Esophagus (tissue), 2 donors: ENCODE data around the gene ELMOD2. TPM values are rescaled to one million over a fixed set of nuclear protein-coding genes. Genes with fewer than 3 reads are reported as not detected.
"Not testable (repeated sequence)": the region's sequence is repeated elsewhere in the genome, so short reads cannot be mapped to it uniquely, and the experiment has no call there.

Experiments used
- H3K27ac ChIP-seq, 2 donors: one replicate each; pipeline ENCODE4 v1.5.1; 2013; ENCODE audit warnings: low read depth in 2 of 2, mild to moderate bottlenecking in 2 of 2, inconsistent platforms in 1 of 2, low read length in 1 of 2, moderate library complexity in 1 of 2
- H3K27me3 ChIP-seq, 2 donors: one replicate each; pipeline ENCODE4 v1.6.1; 2013; ENCODE audit warnings: low read length in 2 of 2, control low read depth in 1 of 2, mild to moderate bottlenecking in 1 of 2; ENCODE audit not compliant: insufficient read depth in 2 of 2, control insufficient read depth in 1 of 2
- H3K36me3 ChIP-seq, 2 donors: one replicate each; pipeline ENCODE4 v1.6.1; 2013; ENCODE audit warnings: low read length in 1 of 2; ENCODE audit not compliant: control insufficient read depth in 2 of 2, insufficient read depth in 2 of 2
- H3K4me1 ChIP-seq, 2 donors: one replicate each; pipeline ENCODE4 v1.6.1; 2013; ENCODE audit warnings: low read length in 1 of 2; ENCODE audit not compliant: control insufficient read depth in 2 of 2, insufficient read depth in 2 of 2
- H3K4me3 ChIP-seq, 2 donors: one replicate each; pipeline ENCODE4 v1.5.1; 2013; ENCODE audit warnings: low read length in 2 of 2, mild to moderate bottlenecking in 2 of 2, low read depth in 1 of 2, moderate library complexity in 1 of 2
- H3K9me3 ChIP-seq, 2 donors: one replicate each; pipeline ENCODE4 v1.6.1; 2013; ENCODE audit warnings: mild to moderate bottlenecking in 2 of 2, low read depth in 1 of 2, low read length in 1 of 2, moderate library complexity in 1 of 2; ENCODE audit not compliant: control insufficient read depth in 2 of 2, insufficient read depth in 1 of 2
- WGBS, 2 donors: extraction: QIAGEN DNeasy Blood & Tissue Kit; methylation state at CpG; one replicate each; pipeline ENCODE4 v1.1.7; 2013; 5-methylcytosine and 5-hydroxymethylcytosine counted together
- polyA plus RNA-seq, 2 donors: library from polyadenylated mRNA; stranded (reverse); fragments of 200-250 nt; gene quantifications; one replicate each; pipeline ENCODE4 v1.2.3, GENCODE V29; 2013
- donor health status: healthy with polysubstance abuse.
- donor health status: Bipolar disorder and iron deficiency.

ELMOD2 gene
- polyA plus RNA-seq: 1 to 10 TPM; 4.9 to 6.4 TPM

- 0 to 1% methylated on average over 74 to 77 of the region's 77 CpGs for WGBS, 2 donors
- H3K4me1 ChIP-seq: no peaks in the 10 kb centered on the region
- peak within 1 kb of the TSS; percentile 83 to 96 for H3K4me3 ChIP-seq
- peak within 1 kb of the TSS; percentile 88 to 94 for H3K27ac ChIP-seq
- no peaks in the 10 kb centered on the region for H3K36me3 ChIP-seq
- H3K9me3 ChIP-seq: no peaks in the 10 kb centered on the region
- no peaks in the 10 kb centered on the region for H3K27me3 ChIP-seq
Measured at GRCh38 chr4:140523857-140524742, at the start of gene ELMOD2. Gene ELMOD2, plus strand, starts transcription at chr4:140524168. Its CDS starts 1,261 bp downstream, at chr4:140525429.

GRCh38 chr4:140483445-140483844, 40.5 kb upstream of the ELMOD2 start:
- Histone ChIP-seq H3K36me3 (no peaks in the 10 kb centered on the region), H3K27ac (no peak overlapping the region), H3K4me1 (no peaks in the 10 kb centered on the region), H3K4me3 (no peak overlapping the region), H3K9me3 (no peaks in the 10 kb centered on the region), H3K27me3 (no peaks in the 10 kb centered on the region)
- 87 to 89% methylated on average over 4 of the region's 4 CpGs for WGBS, 2 donors

GRCh38 chr4:140485939-140486338, 38.0 kb upstream of the ELMOD2 start:
- H3K36me3 ChIP-seq: no peaks in the 10 kb centered on the region
- 60 to 73% methylated on average over 1 of the region's 1 CpG for WGBS, 2 donors
- no peaks in the 10 kb centered on the region for H3K9me3 ChIP-seq
- no peaks in the 10 kb centered on the region for H3K27me3 ChIP-seq
- H3K27ac ChIP-seq: no peak overlapping the region
- no peaks in the 10 kb centered on the region for H3K4me1 ChIP-seq
- no peak overlapping the region for H3K4me3 ChIP-seq

- H3K4me1 ChIP-seq: peaks cover 0 to 6% of the 10 kb centered on the region in 2 donors
- H3K27ac ChIP-seq: no peak overlapping the region
- peaks cover 2 to 4% of the 10 kb centered on the region in 2 donors for H3K9me3 ChIP-seq
- WGBS, 2 donors: 88 to 91% methylated on average over 11 of the region's 11 CpGs
- H3K4me3 ChIP-seq: peak overlapping the region in 1 of 2 donors; percentile 34
- H3K36me3 ChIP-seq: no peaks in the 10 kb centered on the region
- H3K27me3 ChIP-seq: peaks cover 5 to 14% of the 10 kb centered on the region in 2 donors
Measured at GRCh38 chr4:140497405-140497746, 26.6 kb upstream of the ELMOD2 start.

- Histone ChIP-seq H3K4me3 (peak within 1 kb of the TSS; percentile 25 to 34), H3K4me1 (peaks cover 0 to 6% of the 10 kb centered on the region in 2 donors), H3K36me3 (no peaks in the 10 kb centered on the region), H3K27me3 (peaks cover 5 to 14% of the 10 kb centered on the region in 2 donors), H3K27ac (no peak within 1 kb of the TSS), H3K9me3 (peaks cover 2 to 4% of the 10 kb centered on the region in 2 donors)
- WGBS, 2 donors: 9 to 13% methylated on average over 41 to 68 of the region's 68 CpGs
Measured at GRCh38 chr4:140497747-140498636, 26.0 kb upstream of the ELMOD2 start, which contains the start of gene MGAT4D. Gene MGAT4D, minus strand, starts transcription at chr4:140498293. Its CDS starts 71 bp downstream, at chr4:140498222.

- 92 to 93% methylated on average over 4 of the region's 4 CpGs for WGBS, 2 donors
- no peaks in the 10 kb centered on the region for H3K36me3 ChIP-seq
- peaks cover 0 to 6% of the 10 kb centered on the region in 2 donors for H3K4me1 ChIP-seq
- H3K27ac ChIP-seq: no peak overlapping the region
- no peak overlapping the region for H3K4me3 ChIP-seq
- peaks cover 5 to 14% of the 10 kb centered on the region in 2 donors for H3K27me3 ChIP-seq
- peaks cover 2 to 4% of the 10 kb centered on the region in 2 donors for H3K9me3 ChIP-seq
Measured at GRCh38 chr4:140499391-140499790, 24.6 kb upstream of the ELMOD2 start.

GRCh38 chr4:140504261-140504660, 19.7 kb upstream of the ELMOD2 start:
- Histone ChIP-seq H3K36me3 (no peaks in the 10 kb centered on the region), H3K4me3 (no peak overlapping the region), H3K27ac (no peak overlapping the region), H3K27me3 (peaks cover 0 to 2% of the 10 kb centered on the region in 2 donors), H3K4me1 (no peaks in the 10 kb centered on the region), H3K9me3 (no peaks in the 10 kb centered on the region)

GRCh38 chr4:140513765-140514164, 10.2 kb upstream of the ELMOD2 start:
- 86 to 90% methylated on average over 5 of the region's 5 CpGs for WGBS, 2 donors

GRCh38 chr4:140515423-140515822, 8.5 kb upstream of the ELMOD2 start:
- Histone ChIP-seq H3K9me3 (no peaks in the 10 kb centered on the region), H3K4me3 (no peak overlapping the region), H3K36me3 (no peaks in the 10 kb centered on the region), H3K27me3 (no peaks in the 10 kb centered on the region), H3K27ac (no peak overlapping the region), H3K4me1 (no peaks in the 10 kb centered on the region)
- 36 to 52% methylated on average over 1 of the region's 1 CpG for WGBS, 2 donors

More at GRCh38 chr4:140513765-140514164, 10.2 kb upstream of the ELMOD2 start:
- not testable (repeated sequence) for H3K36me3 ChIP-seq, H3K27me3 ChIP-seq, H3K4me1 ChIP-seq, H3K9me3 ChIP-seq, H3K4me3 ChIP-seq, H3K27ac ChIP-seq
